GM23338 (cell line): ENCODE data around the gene KIAA1217.

Experiments used
- CREB1 ChIP-seq: fragments of 250-450 bp; sonication (Bioruptor Pico); IDR thresholded peaks from 2 replicates; pipeline ENCODE4 v1.5.0; 2020; ENCODE audit warnings: low read depth, mild to moderate bottlenecking, moderate library complexity
- CTCF ChIP-seq, 2 experiments: fragments of 200-600 bp in 1 of 2; sonication (generic) in 1 of 2; conservative IDR thresholded peaks; 2 replicates each; pipeline versions ENCODE4 v1.5.1 to v1.6.1; 2016 to 2017; ENCODE audit warnings: antibody characterized with exemption in 2 of 2, low read depth in 2 of 2, mild to moderate bottlenecking in 2 of 2, moderate library complexity in 1 of 2
- ETS1 ChIP-seq: IDR thresholded peaks from 2 replicates; pipeline ENCODE4 v1.6.1; 2016; ENCODE audit warnings: antibody characterized with exemption
- EZH2 ChIP-seq: fragments of 200-600 bp; sonication (generic); IDR thresholded peaks from one replicate; pipeline ENCODE4 v1.8.0; 2017; ENCODE audit warnings: antibody characterized with exemption, mild to moderate bottlenecking, low read depth; ENCODE audit not compliant: unreplicated experiment
- EZH2phosphoT487 ChIP-seq: fragments of 200-600 bp; sonication (generic); IDR thresholded peaks from one replicate; pipeline ENCODE4 v1.8.1; 2018; ENCODE audit warnings: antibody characterized with exemption; ENCODE audit not compliant: unreplicated experiment
- JUNB ChIP-seq: IDR thresholded peaks from one replicate; pipeline ENCODE4 v1.6.1; 2016; ENCODE audit warnings: antibody characterized with exemption; ENCODE audit not compliant: unreplicated experiment
- NANOG ChIP-seq: IDR thresholded peaks from 2 replicates; pipeline ENCODE4 v1.6.1; 2016; ENCODE audit warnings: antibody characterized with exemption, borderline replicate concordance
- POLR2AphosphoS5 ChIP-seq: IDR thresholded peaks from 2 replicates; pipeline ENCODE4 v1.6.1; 2016; ENCODE audit warnings: antibody characterized with exemption, low read depth
- REST ChIP-seq: IDR thresholded peaks from one replicate; pipeline ENCODE4 v1.6.1; 2018; ENCODE audit warnings: antibody characterized with exemption; ENCODE audit not compliant: unreplicated experiment
- STAT1 ChIP-seq: IDR thresholded peaks from one replicate; pipeline ENCODE4 v1.6.1; 2016; ENCODE audit warnings: antibody characterized with exemption; ENCODE audit not compliant: unreplicated experiment
- ZNF114 ChIP-seq: fragments of 250-450 bp; sonication (Bioruptor Pico); IDR thresholded peaks from 2 replicates; pipeline ENCODE4 v1.5.0; 2020; ENCODE audit warnings: mild to moderate bottlenecking, moderate library complexity
- ZNF331 ChIP-seq: fragments of 250-450 bp; sonication (Bioruptor Pico); IDR thresholded peaks from 2 replicates; pipeline ENCODE4 v1.5.0; 2020; ENCODE audit warnings: low read depth, mild to moderate bottlenecking, moderate library complexity
- ZNF462 ChIP-seq: fragments of 250-450 bp; sonication (Bioruptor Pico); IDR thresholded peaks from 2 replicates; pipeline ENCODE4 v1.5.0; 2020; ENCODE audit warnings: mild to moderate bottlenecking, moderate library complexity

GRCh38 chr10:24453404-24453830 lies 244.5 kb downstream of the KIAA1217 start:
- TF ChIP-seq JUNB (no peak), EZH2 (no peak), REST (no peak), CTCF (conservative IDR thresholded peaks at IDR 0.05; ENCODE audit: low read depth in 2 of 2) (no peak), POLR2AphosphoS5 (no peak), CREB1 (CRISPR knock-in tag) (no peak), EZH2phosphoT487 (no peak), ZNF331 (no peak), STAT1 (no peak), ETS1 (no peak), NANOG (no peak), ZNF462 (no peak), ZNF114 (no peak)
